Measurements from ENCODE around the gene NTM. TPM values are rescaled to one million over a fixed set of nuclear protein-coding genes. Genes with fewer than 3 reads are reported as not detected.

The NTM gene
- total RNA-seq, 1 experiment from 2014 or later, result 0.73 TPM

DNA sequence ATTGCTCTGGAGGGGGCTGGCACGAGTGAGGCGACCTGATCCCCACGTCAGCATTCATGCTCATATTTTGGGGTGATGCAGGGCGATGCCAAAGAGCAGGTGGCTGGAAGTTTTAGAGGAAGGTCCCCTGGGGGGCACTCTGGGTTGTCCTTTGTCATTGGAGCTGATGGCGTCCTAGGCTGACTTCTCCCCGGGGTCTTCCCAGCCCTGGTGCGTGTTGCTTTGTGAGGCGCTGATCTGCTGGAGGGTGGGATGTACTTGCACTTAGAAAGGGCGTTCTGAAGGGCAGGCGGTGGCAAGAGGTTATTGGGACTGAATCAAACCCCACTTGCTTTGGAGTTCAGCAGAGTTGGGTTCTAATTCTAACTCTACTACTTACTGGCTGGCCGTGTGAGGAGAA, 313.3 kb downstream of the NTM start:
- CTCF ChIA-PET, result no interaction called here
- TF ChIP-seq, protein P1, sequence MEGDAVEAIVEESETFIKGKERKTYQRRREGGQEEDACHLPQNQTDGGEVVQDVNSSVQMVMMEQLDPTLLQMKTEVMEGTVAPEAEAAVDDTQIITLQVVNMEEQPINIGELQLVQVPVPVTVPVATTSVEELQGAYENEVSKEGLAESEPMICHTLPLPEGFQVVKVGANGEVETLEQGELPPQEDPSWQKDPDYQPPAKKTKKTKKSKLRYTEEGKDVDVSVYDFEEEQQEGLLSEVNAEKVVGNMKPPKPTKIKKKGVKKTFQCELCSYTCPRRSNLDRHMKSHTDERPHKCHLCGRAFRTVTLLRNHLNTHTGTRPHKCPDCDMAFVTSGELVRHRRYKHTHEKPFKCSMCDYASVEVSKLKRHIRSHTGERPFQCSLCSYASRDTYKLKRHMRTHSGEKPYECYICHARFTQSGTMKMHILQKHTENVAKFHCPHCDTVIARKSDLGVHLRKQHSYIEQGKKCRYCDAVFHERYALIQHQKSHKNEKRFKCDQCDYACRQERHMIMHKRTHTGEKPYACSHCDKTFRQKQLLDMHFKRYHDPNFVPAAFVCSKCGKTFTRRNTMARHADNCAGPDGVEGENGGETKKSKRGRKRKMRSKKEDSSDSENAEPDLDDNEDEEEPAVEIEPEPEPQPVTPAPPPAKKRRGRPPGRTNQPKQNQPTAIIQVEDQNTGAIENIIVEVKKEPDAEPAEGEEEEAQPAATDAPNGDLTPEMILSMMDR (IDR thresholded peaks at IDR 0.05; ENCODE audit: insufficient read depth in 1 of 2, low read depth in 1 of 2, low read length in 1 of 2, severe bottlenecking in 1 of 2, unreplicated experiment in 1 of 2), result no peak
- no peaks in the 10 kb centered on the region for H3K36me3 ChIP-seq (ENCODE audit: control insufficient read depth, insufficient read depth, low read length)
- H3K4me1 Mint-ChIP-seq (ENCODE audit: low read depth, unreplicated experiment), result no peaks in the 10 kb centered on the region
- no peak overlapping the region for H3K4me3 Mint-ChIP-seq (ENCODE audit: unreplicated experiment)
- POLR2A ChIA-PET, result no interaction called here
- H3K4me3 ChIP-seq (ENCODE audit: low read depth, low read length), result no peak overlapping the region
- no peaks in the 10 kb centered on the region for H3K4me1 ChIP-seq
- no peaks in the 10 kb centered on the region for H3K9me3 Mint-ChIP-seq (ENCODE audit: unreplicated experiment)
- no peak for DNase-seq
- peaks cover 15% of the 10 kb centered on the region for H3K27me3 Mint-ChIP-seq (ENCODE audit: insufficient read depth, unreplicated experiment)
- intact Hi-C loops (cut with micrococcal nuclease; ENCODE audit: unreplicated experiment), result no loop called here
- H3K27ac Mint-ChIP-seq (ENCODE audit: unreplicated experiment), result no peak overlapping the region
- H3K9me3 ChIP-seq, result 0 out of 2 replicates have a peak, but pooled peaks cover 5% of the 10 kb centered on the region
- no peaks in the 10 kb centered on the region for H3K36me3 Mint-ChIP-seq (ENCODE audit: insufficient read depth, unreplicated experiment)
- no peaks in the 10 kb centered on the region for H3K27me3 ChIP-seq (replicated peaks; ENCODE audit: control insufficient read depth, insufficient read depth, low read length)
- no TSS peak for BruUV-seq (replicated peaks)

DNA sequence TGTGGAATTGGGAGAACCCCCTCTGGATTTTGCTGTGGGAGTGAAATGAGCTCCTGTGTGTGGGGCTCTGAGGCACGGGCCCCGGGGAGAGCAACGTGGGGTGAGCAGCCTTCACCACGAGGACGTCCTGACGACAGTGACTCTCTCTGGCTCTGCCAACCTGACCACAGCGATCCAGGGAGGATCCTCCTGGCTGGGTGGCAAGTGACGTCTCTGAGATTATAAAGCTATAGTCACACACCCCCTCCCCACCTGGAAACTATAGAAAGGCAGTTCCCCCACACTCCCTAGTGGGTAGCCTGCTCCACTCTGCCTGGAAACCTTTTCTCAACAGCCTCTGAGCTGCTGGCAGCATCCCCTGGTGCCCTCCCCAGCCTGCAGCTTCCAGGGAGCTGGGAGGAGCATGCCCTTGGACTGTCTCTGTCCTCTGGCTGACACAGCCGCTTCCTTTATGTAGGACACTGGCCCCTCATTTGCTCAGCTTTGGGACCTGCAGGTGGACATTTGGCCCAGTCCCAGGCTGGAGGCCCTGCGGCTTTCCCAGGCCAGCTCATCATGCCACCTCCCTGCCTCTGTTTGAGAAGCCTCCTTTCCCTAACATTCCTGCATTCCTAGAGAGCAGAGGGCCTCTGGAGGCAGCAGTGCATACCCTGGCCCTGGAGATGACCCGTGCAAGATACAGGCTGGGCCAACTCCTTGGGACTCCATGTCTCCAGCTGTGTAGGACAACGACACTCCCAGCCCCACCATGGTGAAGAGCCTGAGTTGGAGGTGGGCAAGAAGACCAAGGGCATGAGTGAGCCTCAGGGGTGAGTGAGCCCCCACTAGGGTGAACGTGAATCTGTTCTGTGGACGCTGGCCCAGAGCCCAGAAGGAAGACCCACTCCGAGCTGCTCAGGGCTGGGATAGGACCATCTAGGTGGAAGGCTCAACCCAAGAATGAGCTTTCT, 314.0 kb downstream of the NTM start:
- Histone ChIP-seq H3K27me3 (replicated peaks; ENCODE audit: control insufficient read depth, insufficient read depth, low read length) (no peaks in the 10 kb centered on the region), H3K9me3 (0 out of 2 replicates have a peak, but pooled peaks cover 5% of the 10 kb centered on the region), H3K4me1 (no peaks in the 10 kb centered on the region), H3K36me3 (ENCODE audit: control insufficient read depth, insufficient read depth, low read length) (no peaks in the 10 kb centered on the region), H3K4me3 (ENCODE audit: low read depth, low read length) (no peak overlapping the region)
- Mint-ChIP-seq H3K4me3 (ENCODE audit: unreplicated experiment) (no peak overlapping the region), H3K27ac (ENCODE audit: unreplicated experiment) (no peak overlapping the region), H3K4me1 (ENCODE audit: low read depth, unreplicated experiment) (no peaks in the 10 kb centered on the region), H3K9me3 (ENCODE audit: unreplicated experiment) (no peaks in the 10 kb centered on the region), H3K36me3 (ENCODE audit: insufficient read depth, unreplicated experiment) (no peaks in the 10 kb centered on the region), H3K27me3 (ENCODE audit: insufficient read depth, unreplicated experiment) (peaks cover 11% of the 10 kb centered on the region)
- TF ChIP-seq, protein P1 (IDR thresholded peaks at IDR 0.05; ENCODE audit: insufficient read depth in 1 of 2, low read depth in 1 of 2, low read length in 1 of 2, severe bottlenecking in 1 of 2, unreplicated experiment in 1 of 2), result no peak
- ChIA-PET CTCF (interaction anchor here (1.1 to 1.7 kb wide), 2 partner anchors 10 to 11 kb away, joined by 3 to 5 read pairs; no protein-coding TSS in a partner anchor), POLR2A (no interaction called here)
- intact Hi-C loops (cut with micrococcal nuclease; ENCODE audit: unreplicated experiment), result loop anchor here (5.0 kb wide), 1 partner anchor 63 kb away; no protein-coding TSS in a partner anchor
- no TSS peak for BruUV-seq (replicated peaks)
- DNase-seq, result no peak

DNA sequence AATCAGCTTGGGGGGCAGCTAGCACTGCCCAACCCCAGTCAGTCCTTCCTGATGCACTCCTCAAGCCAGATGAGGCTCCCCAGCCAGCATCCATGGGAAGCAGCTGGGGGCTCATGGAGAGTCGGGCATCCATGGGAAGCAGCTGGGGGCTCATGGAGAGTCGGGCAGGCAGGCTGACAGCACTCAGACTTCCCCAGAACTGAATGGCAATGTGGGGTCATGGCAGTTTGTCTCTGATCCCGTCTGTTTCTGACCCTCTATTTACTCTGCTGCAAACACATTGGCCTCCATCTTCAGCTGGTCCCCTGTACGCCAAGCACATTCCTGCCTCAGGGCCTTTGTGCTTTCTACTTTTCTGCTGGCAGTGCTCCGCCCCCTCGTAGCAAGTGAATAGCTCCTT, 314.8 kb downstream of the NTM start:
- intact Hi-C loops (cut with micrococcal nuclease; ENCODE audit: unreplicated experiment), result loop anchor here (5.0 kb wide), 1 partner anchor 62 kb away; no protein-coding TSS in a partner anchor
- no peaks in the 10 kb centered on the region for H3K4me1 Mint-ChIP-seq (ENCODE audit: low read depth, unreplicated experiment)
- H3K36me3 ChIP-seq (ENCODE audit: control insufficient read depth, insufficient read depth, low read length), result no peaks in the 10 kb centered on the region
- no peak overlapping the region for H3K4me3 Mint-ChIP-seq (ENCODE audit: unreplicated experiment)
- H3K4me3 ChIP-seq (ENCODE audit: low read depth, low read length), result no peak overlapping the region
- ChIA-PET CTCF (interaction anchor here (1.1 to 1.7 kb wide), 2 partner anchors 10 to 11 kb away, joined by 3 to 5 read pairs; no protein-coding TSS in a partner anchor), POLR2A (no interaction called here)
- no peak for DNase-seq
- no TSS peak for BruUV-seq (replicated peaks)
- H3K27me3 ChIP-seq (replicated peaks; ENCODE audit: control insufficient read depth, insufficient read depth, low read length), result no peaks in the 10 kb centered on the region
- H3K4me1 ChIP-seq, result no peaks in the 10 kb centered on the region
- TF ChIP-seq, protein P1 (IDR thresholded peaks at IDR 0.05; ENCODE audit: insufficient read depth in 1 of 2, low read depth in 1 of 2, low read length in 1 of 2, severe bottlenecking in 1 of 2, unreplicated experiment in 1 of 2), result no peak
- H3K27ac Mint-ChIP-seq (ENCODE audit: unreplicated experiment), result no peak overlapping the region
- H3K9me3 Mint-ChIP-seq (ENCODE audit: unreplicated experiment), result no peaks in the 10 kb centered on the region
- 0 out of 2 replicates have a peak, but pooled peaks cover 5% of the 10 kb centered on the region for H3K9me3 ChIP-seq
- H3K36me3 Mint-ChIP-seq (ENCODE audit: insufficient read depth, unreplicated experiment), result no peaks in the 10 kb centered on the region
- peaks cover 17% of the 10 kb centered on the region for H3K27me3 Mint-ChIP-seq (ENCODE audit: insufficient read depth, unreplicated experiment)

All from Caco-2 (cell line).